H1 (cell line): ENCODE measurements around the gene NDUFB2. TPM values are rescaled to one million over a fixed set of nuclear protein-coding genes. Genes with fewer than 3 reads are reported as not detected.

ENCODE experiments used
- CTCF ChIA-PET: fragments of 300-600 bp; sonication (Branson Sonifier 250); formaldehyde crosslinking; loops from one replicate; lab custom pipeline; 2021; ENCODE audit not compliant: partially characterized antibody; lab: Charles Lee
- POLR2A ChIA-PET: fragments of 300-600 bp; sonication (Branson Sonifier 250); formaldehyde crosslinking; loops from one replicate; lab custom pipeline; 2021; ENCODE audit warnings: inconsistent platforms; ENCODE audit not compliant: partially characterized antibody; lab: Charles Lee
- DNase-seq, 2 experiments: peaks; one replicate each; pipeline versions ENCODE4 v3.0.0 to v3.0.0-alpha.2; 2010 to 2022; ENCODE audit warnings: low spot score in 2 of 2, low read depth in 1 of 2, mixed read lengths in 1 of 2
- FAIRE-seq: peaks from 2 replicates; lab custom pipeline; 2011; peaks lifted over from hg19 to GRCh38; lab: Jason Lieb, UNC
- H2AFZ ChIP-seq: 2 replicates; pipeline ENCODE4 v1.8.1; 2012; ENCODE audit warnings: low read length, inconsistent platforms
- H2AK5ac ChIP-seq: 2 replicates; pipeline ENCODE4 v1.6.1; 2013; ENCODE audit warnings: low read depth, low read length
- H2BK120ac ChIP-seq: replicated peaks from 2 replicates; pipeline ENCODE3; 2013; ENCODE audit warnings: low read depth, low read length, inconsistent platforms
- H2BK12ac ChIP-seq: 2 replicates; pipeline ENCODE4 v1.6.1; 2013; ENCODE audit warnings: low read depth, low read length
- H2BK15ac ChIP-seq: 2 replicates; pipeline ENCODE4 v1.6.1; 2013; ENCODE audit warnings: low read length
- H2BK20ac ChIP-seq: 2 replicates; pipeline ENCODE4 v1.6.1; 2013; ENCODE audit warnings: low read length
- H2BK5ac ChIP-seq: 2 replicates; pipeline ENCODE4 v1.6.1; 2013; ENCODE audit warnings: low read depth, low read length
- H3K14ac ChIP-seq: 2 replicates; pipeline ENCODE4 v1.6.1; 2013; ENCODE audit warnings: inconsistent platforms; ENCODE audit not compliant: insufficient read length
- H3K18ac ChIP-seq: 2 replicates; pipeline ENCODE4 v1.6.1; 2013; ENCODE audit warnings: low read length; ENCODE audit errors: extremely low read depth
- H3K23ac ChIP-seq: 2 replicates; pipeline ENCODE4 v1.6.1; 2013; ENCODE audit warnings: inconsistent platforms; ENCODE audit not compliant: insufficient read length
- H3K23me2 ChIP-seq: 2 replicates; pipeline ENCODE4 v1.6.1; 2013; ENCODE audit warnings: low read depth, low read length
- H3K27ac ChIP-seq: 2 replicates; pipeline ENCODE4 v1.6.1; 2011; ENCODE audit warnings: low read depth, low read length, inconsistent platforms
- H3K27me3 ChIP-seq, 4 experiments: replicated peaks in 1 of 4; 1 replicate in 1 of 4; 2 replicates in 3 of 4; pipeline versions ENCODE4 v1.6.1 to v1.8.1; 2011 to 2013; ENCODE audit warnings: low read length in 3 of 4, mild to moderate bottlenecking in 3 of 4, inconsistent platforms in 2 of 4, mixed read lengths in 2 of 4, moderate library complexity in 1 of 4; ENCODE audit not compliant: control insufficient read depth in 3 of 4, insufficient read depth in 3 of 4; ENCODE audit errors: extremely low read depth in 1 of 4
- H3K36me3 ChIP-seq, 4 experiments: 2 replicates each; pipeline versions ENCODE4 v1.6.1 to v1.8.1; 2011 to 2013; ENCODE audit warnings: mild to moderate bottlenecking in 4 of 4, low read length in 3 of 4, moderate library complexity in 2 of 4, control low read depth in 1 of 4, inconsistent platforms in 1 of 4; ENCODE audit not compliant: insufficient read depth in 4 of 4, control insufficient read depth in 2 of 4
- H3K4ac ChIP-seq: replicated peaks from 2 replicates; pipeline ENCODE3; 2013; ENCODE audit warnings: low read length, low read depth, mixed read lengths, inconsistent platforms; ENCODE audit not compliant: insufficient read length
- H3K4me1 ChIP-seq, 4 experiments: replicated peaks in 1 of 4; 1 replicate in 1 of 4; 2 replicates in 3 of 4; pipeline versions ENCODE4 v1.6.1 to v1.8.1; 2011 to 2013; ENCODE audit warnings: low read length in 3 of 4, inconsistent platforms in 2 of 4, mixed read lengths in 1 of 4; ENCODE audit not compliant: insufficient read depth in 4 of 4, control insufficient read depth in 3 of 4
- H3K4me2 ChIP-seq, 2 experiments: 2 replicates each; pipeline versions ENCODE4 v1.6.1 to v1.8.1; 2011 to 2013; ENCODE audit warnings: low read depth in 2 of 2, low read length in 2 of 2, control low read depth in 1 of 2, inconsistent platforms in 1 of 2, mild to moderate bottlenecking in 1 of 2; ENCODE audit not compliant: insufficient read depth in 1 of 2
- H3K4me3 ChIP-seq, 4 experiments: fragments of 200-600, 300-600 bp in 1 of 4; sonication (generic), shearing (Covaris generic), sonication (Bioruptor Twin) in 1 of 4; 2 replicates each; pipeline versions ENCODE4 v1.5.1 to v1.8.1; 2011 to 2016; ENCODE audit warnings: low read length in 4 of 4, low read depth in 3 of 4, control low read depth in 2 of 4, inconsistent platforms in 2 of 4, mild to moderate bottlenecking in 2 of 4, mixed read lengths in 1 of 4, moderate library complexity in 1 of 4; ENCODE audit not compliant: insufficient read depth in 2 of 4; ENCODE audit errors: extremely low read depth in 1 of 4
- H3K56ac ChIP-seq: replicated peaks from 2 replicates; pipeline ENCODE3; 2013; ENCODE audit warnings: low read depth, mild to moderate bottlenecking, mixed read lengths, low read length, inconsistent platforms; ENCODE audit not compliant: insufficient read length
- H3K79me1 ChIP-seq: 2 replicates; pipeline ENCODE4 v1.6.1; 2013; ENCODE audit warnings: low read depth, low read length, control low read depth
- H3K79me2 ChIP-seq, 2 experiments: 2 replicates each; pipeline versions ENCODE4 v1.6.1 to v1.8.1; 2012 to 2013; ENCODE audit warnings: low read length in 2 of 2, mild to moderate bottlenecking in 2 of 2, inconsistent platforms in 1 of 2; ENCODE audit not compliant: insufficient read depth in 2 of 2, control insufficient read depth in 1 of 2
- H3K9ac ChIP-seq, 4 experiments: replicated peaks in 1 of 4; 1 replicate in 1 of 4; 2 replicates in 3 of 4; pipeline versions ENCODE4 v1.6.1 to v1.8.1; 2011 to 2013; ENCODE audit warnings: low read depth in 3 of 4, low read length in 3 of 4, control low read depth in 2 of 4, mild to moderate bottlenecking in 2 of 4, moderate library complexity in 2 of 4, inconsistent platforms in 1 of 4; ENCODE audit errors: extremely low read depth in 1 of 4
- H3K9me3 ChIP-seq, 2 experiments: 2 replicates each; pipeline versions ENCODE4 v1.6.1 to v1.8.1; 2012 to 2013; ENCODE audit warnings: mild to moderate bottlenecking in 2 of 2, moderate library complexity in 2 of 2, control low read depth in 1 of 2, inconsistent platforms in 1 of 2, low read depth in 1 of 2, low read length in 1 of 2, mixed read lengths in 1 of 2; ENCODE audit not compliant: insufficient read depth in 2 of 2
- H4K20me1 ChIP-seq, 2 experiments: replicated peaks in 1 of 2; 2 replicates each; pipeline versions ENCODE3 to v1.8.1; 2011 to 2013; ENCODE audit warnings: inconsistent platforms in 2 of 2, low read length in 2 of 2, mild to moderate bottlenecking in 1 of 2; ENCODE audit not compliant: insufficient read depth in 2 of 2, control insufficient read depth in 1 of 2
- H4K5ac ChIP-seq: 2 replicates; pipeline ENCODE4 v1.6.1; 2013; ENCODE audit warnings: low read length, low read depth, mixed read lengths, inconsistent platforms; ENCODE audit not compliant: insufficient read length
- H4K8ac ChIP-seq: 2 replicates; pipeline ENCODE4 v1.8.0; 2013; ENCODE audit warnings: mild to moderate bottlenecking, moderate library complexity, low read length, inconsistent platforms; ENCODE audit not compliant: insufficient read depth; ENCODE audit errors: extremely low read depth
- H4K91ac ChIP-seq: replicated peaks from 2 replicates; pipeline ENCODE3; 2013; ENCODE audit warnings: low read length, mixed read lengths, inconsistent platforms; ENCODE audit not compliant: insufficient read length
- CTCF ChIP-seq, 3 experiments: IDR thresholded peaks; 1 replicate in 2 of 3; 2 replicates in 1 of 3; pipeline versions ENCODE4 v1.5.1 to v1.6.1; 2011; ENCODE audit warnings: low read length in 3 of 3, mild to moderate bottlenecking in 3 of 3, inconsistent platforms in 2 of 3, low read depth in 1 of 3, moderate library complexity in 1 of 3; ENCODE audit not compliant: insufficient read depth in 1 of 3; ENCODE audit errors: control extremely low read depth in 1 of 3
- KDM5A ChIP-seq: fragments of 200-600 bp; IDR thresholded peaks from 2 replicates; pipeline ENCODE4 v1.7.1; 2012; ENCODE audit warnings: mild to moderate bottlenecking, low read length, inconsistent platforms, mixed read lengths
- NANOG ChIP-seq: IDR thresholded peaks from 2 replicates; pipeline ENCODE4 v1.6.1; 2011; ENCODE audit warnings: low read length, low read depth, mild to moderate bottlenecking, inconsistent platforms; ENCODE audit not compliant: insufficient read depth, poor library complexity, severe bottlenecking
- RAD21 ChIP-seq, 2 experiments: IDR thresholded peaks in 1 of 2; conservative IDR thresholded peaks in 1 of 2; 2 replicates each; pipeline ENCODE4 v1.6.1; 2011; ENCODE audit warnings: low read depth in 2 of 2, low read length in 2 of 2, improper control_type of control experiment in 1 of 2, inconsistent platforms in 1 of 2, mild to moderate bottlenecking in 1 of 2, moderate library complexity in 1 of 2
- TBP ChIP-seq: IDR thresholded peaks from 2 replicates; pipeline ENCODE4 v1.6.1; 2011; ENCODE audit warnings: low read depth, low read length, improper control_type of control experiment
- WGBS, 2 experiments: shearing (Covaris generic) in 1 of 2; methylation state at CpG; one replicate each; pipeline versions ENCODE4 v1.1.6 to v1.1.7; 2013 to 2015; ENCODE audit warnings: low lambda C conversion rate in 2 of 2, mixed read lengths in 2 of 2, inconsistent platforms in 1 of 2, low coverage in 1 of 2, missing lambda C conversion rate in 1 of 2; ENCODE audit not compliant: insufficient replicate concordance in 2 of 2, insufficient coverage in 1 of 2, insufficient read length in 1 of 2; ENCODE audit errors: extremely low coverage in 1 of 2, missing lambda C conversion rate in 1 of 2; 5-methylcytosine and 5-hydroxymethylcytosine counted together
- polyA plus RNA-seq, 7 experiments: library from polyadenylated mRNA; depleted of rRNA in 3 of 7; stranded (reverse) in 5 of 7; unstranded in 2 of 7; fragments of >200 nt in 5 of 7; fragments of 200-250 nt in 2 of 7; gene quantifications; 1 replicate in 5 of 7; 2 replicates in 1 of 7; 4 replicates in 1 of 7; pipeline versions ENCODE4 v1.2.1 to v1.2.3, GENCODE V29; 2011 to 2013; ENCODE audit warnings: missing spikeins in 2 of 7, mixed read lengths in 2 of 7
- total RNA-seq: library from RNA; stranded (reverse); fragmentation: NEBNext Ultra II Directional; extraction: Animal tissue kit (Norgen Biotek cat#: 25700); gene quantifications from 2 replicates; pipeline ENCODE4 v1.2.1, GENCODE V29; 2021

NDUFB2 gene
- total and polyA plus RNA-seq, 2 of the 8 experiments (the other 6 are each of a cell fraction or from before 2014, with no cell fraction given), result 168 to 881 TPM

GRCh38 chr7:140689199-140690152 lies 7.0 kb upstream of the NDUFB2 start:
- no peak overlapping the region for H2BK120ac ChIP-seq
- POLR2A ChIA-PET, result interaction anchor here (1.1 kb wide), 1 partner anchor 16 kb away, joined by 3 read pairs; the partner anchor contains the start of gene ADCK2
- 87% methylated on average over 16 of the region's 16 CpGs; no CpG with 5 or more reads in 1 of the 2 experiments for WGBS, 2 experiments

More at GRCh38 chr7:140689199-140690152, 7.0 kb upstream of the NDUFB2 start:
- no peaks in the 10 kb centered on the region for H3K79me2 ChIP-seq
- H3K9ac ChIP-seq, result no peak overlapping the region
- CTCF ChIA-PET, result interaction anchor here (0.6 to 4.9 kb wide), 10 partner anchors 11 to 294 kb away, joined by 3 to 22 read pairs (median 4); partner anchors contain the start of gene ADCK2
- H3K4me3 ChIP-seq, result no peak overlapping the region
- no peak overlapping the region for H2BK15ac ChIP-seq
- no peak overlapping the region; the same call in 1 of the 2 replicates for H2BK5ac ChIP-seq
- H3K23me2 ChIP-seq, result no peaks in the 10 kb centered on the region; the same call in 1 of the 2 replicates
- no peaks in the 10 kb centered on the region for H3K27me3 ChIP-seq
- H4K5ac ChIP-seq, result no peak overlapping the region
- H3K79me1 ChIP-seq, result no peaks in the 10 kb centered on the region
- H4K91ac ChIP-seq, result no peak overlapping the region
- H3K27ac ChIP-seq, result no peak overlapping the region
- no peak overlapping the region for H3K4me2 ChIP-seq
- H3K4me1 ChIP-seq, result no peaks in the 10 kb centered on the region
- no peak overlapping the region for H3K23ac ChIP-seq
- H3K9me3 ChIP-seq, result no peaks in the 10 kb centered on the region
- H3K36me3 ChIP-seq, result no peaks in the 10 kb centered on the region; a peak in 1 of 8 replicates
- no peak for TF ChIP-seq KDM5A
- TF ChIP-seq CTCF (IDR thresholded peaks at IDR 0.05; ENCODE audit: control extremely low read depth in 1 of 3, insufficient read depth in 1 of 3, low read depth in 1 of 3, low read length in 3 of 3), result peak in 2 of 3 experiments; percentile 5 to 33; a peak in 3 of 4 replicates
- TF ChIP-seq NANOG, result no peak
- TF ChIP-seq RAD21 (IDR thresholded peaks at IDR 0.05 in 1 of 2, conservative IDR thresholded peaks at IDR 0.05 in 1 of 2; ENCODE audit: low read depth in 2 of 2, low read length in 2 of 2), result peak in 1 of 2 experiments; percentile 21; a peak in 1 of 4 replicates
- TF ChIP-seq TBP, result no peak
- H4K8ac ChIP-seq, result no peak overlapping the region
- H3K56ac ChIP-seq, result no peak overlapping the region
- H2AFZ ChIP-seq, result no peak overlapping the region
- H3K4ac ChIP-seq, result no peak overlapping the region
- H4K20me1 ChIP-seq, result no peaks in the 10 kb centered on the region
- FAIRE-seq (no peak), DNase-seq (no peak)
- no peak overlapping the region for H2BK12ac ChIP-seq
- no peak overlapping the region for H3K18ac ChIP-seq
- H2AK5ac ChIP-seq, result no peak overlapping the region
- H3K14ac ChIP-seq, result no peak overlapping the region
- no peak overlapping the region for H2BK20ac ChIP-seq
